ENCODE data around the gene HEBP1. TPM values are rescaled to one million over a fixed set of nuclear protein-coding genes. Genes with fewer than 3 reads are reported as not detected.

HEBP1 gene
- total RNA-seq, 1 experiment from 2014 or later: 6.2 TPM

DNA sequence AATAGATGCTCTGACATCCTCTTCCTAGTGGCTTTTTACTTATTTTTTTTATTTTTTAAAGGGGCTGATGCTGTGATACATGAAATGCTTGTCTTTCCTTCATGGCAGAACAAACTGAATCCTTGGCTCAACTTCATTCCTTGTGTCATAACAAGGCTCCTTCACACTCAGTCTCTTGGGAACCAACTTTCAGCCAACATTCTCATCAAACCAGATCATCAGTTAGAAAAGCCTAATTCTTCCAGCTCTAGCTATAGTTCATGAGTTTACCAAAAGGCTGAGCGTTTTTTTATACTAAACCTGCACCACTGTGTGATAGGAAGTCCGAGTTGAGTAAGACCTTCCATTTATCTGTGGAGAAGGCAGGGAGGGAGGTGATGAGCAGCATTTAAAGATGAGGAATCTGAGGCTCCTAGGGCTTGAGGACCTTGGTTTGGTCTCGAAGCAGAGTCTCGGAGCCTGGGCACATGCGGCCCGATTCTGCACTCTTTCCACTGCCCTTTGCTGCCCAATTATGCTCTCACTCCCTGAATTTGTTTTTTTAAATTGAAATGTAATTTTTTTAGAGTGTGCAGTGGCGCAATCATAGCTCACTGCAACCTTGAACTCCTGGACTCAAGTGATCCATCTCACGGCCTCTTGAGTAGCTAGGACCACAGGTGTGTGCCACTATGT is 56.3 kb downstream of the HEBP1 start:
- ATAC-seq: no peak
- H3K79me2 ChIP-seq (ENCODE audit: low read length): no peaks in the 10 kb centered on the region
- no peak overlapping the region for H2AFZ ChIP-seq (ENCODE audit: low read length)
- CTCF ChIA-PET: no interaction called here
- H3F3A ChIP-seq (ENCODE audit: low read length, unreplicated experiment): no peaks in the 10 kb centered on the region
- no peaks in the 10 kb centered on the region for H3K9me3 ChIP-seq (ENCODE audit: low read length)
- H3K27ac ChIP-seq (ENCODE audit: low read length): no peak overlapping the region
- H3K4me3 ChIP-seq (ENCODE audit: low read length): no peak overlapping the region
- no peak for DNase-seq
- POLR2A ChIA-PET (ENCODE audit: unreplicated experiment): no interaction called here
- no peak overlapping the region for H3K4me2 ChIP-seq (ENCODE audit: low read length)
- no peaks in the 10 kb centered on the region for H3K36me3 ChIP-seq (ENCODE audit: low read depth, low read length)
- no peaks in the 10 kb centered on the region for H3K27me3 ChIP-seq (ENCODE audit: low read length)
- no TSS peak for BruUV-seq (replicated peaks)
- peaks cover 10% of the 10 kb centered on the region for H3K4me1 ChIP-seq (ENCODE audit: insufficient read depth, low read length)
- no peaks in the 10 kb centered on the region for H3K9me2 ChIP-seq (replicated peaks; ENCODE audit: low read length)
- no peak overlapping the region for H3K9ac ChIP-seq (ENCODE audit: low read length)
- H4K20me1 ChIP-seq (ENCODE audit: low read length): no peaks in the 10 kb centered on the region
- intact Hi-C loops (cut with micrococcal nuclease): no loop called here
- TF ChIP-seq, protein P1, sequence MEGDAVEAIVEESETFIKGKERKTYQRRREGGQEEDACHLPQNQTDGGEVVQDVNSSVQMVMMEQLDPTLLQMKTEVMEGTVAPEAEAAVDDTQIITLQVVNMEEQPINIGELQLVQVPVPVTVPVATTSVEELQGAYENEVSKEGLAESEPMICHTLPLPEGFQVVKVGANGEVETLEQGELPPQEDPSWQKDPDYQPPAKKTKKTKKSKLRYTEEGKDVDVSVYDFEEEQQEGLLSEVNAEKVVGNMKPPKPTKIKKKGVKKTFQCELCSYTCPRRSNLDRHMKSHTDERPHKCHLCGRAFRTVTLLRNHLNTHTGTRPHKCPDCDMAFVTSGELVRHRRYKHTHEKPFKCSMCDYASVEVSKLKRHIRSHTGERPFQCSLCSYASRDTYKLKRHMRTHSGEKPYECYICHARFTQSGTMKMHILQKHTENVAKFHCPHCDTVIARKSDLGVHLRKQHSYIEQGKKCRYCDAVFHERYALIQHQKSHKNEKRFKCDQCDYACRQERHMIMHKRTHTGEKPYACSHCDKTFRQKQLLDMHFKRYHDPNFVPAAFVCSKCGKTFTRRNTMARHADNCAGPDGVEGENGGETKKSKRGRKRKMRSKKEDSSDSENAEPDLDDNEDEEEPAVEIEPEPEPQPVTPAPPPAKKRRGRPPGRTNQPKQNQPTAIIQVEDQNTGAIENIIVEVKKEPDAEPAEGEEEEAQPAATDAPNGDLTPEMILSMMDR (conservative IDR thresholded peaks at IDR 0.05; ENCODE audit: low read depth, low read length): no peak
- no peak for TF ChIP-seq EZH2phosphoT487 (IDR thresholded peaks at IDR 0.05; ENCODE audit: borderline replicate concordance, low read length)
- no peak for TF ChIP-seq EZH2 (IDR thresholded peaks at IDR 0.05; ENCODE audit: low read length, unreplicated experiment)

- no peaks in the 10 kb centered on the region for H3K27me3 ChIP-seq (ENCODE audit: low read length)
- H3F3A ChIP-seq (ENCODE audit: low read length, unreplicated experiment): no peaks in the 10 kb centered on the region
- POLR2A ChIA-PET (ENCODE audit: unreplicated experiment): no interaction called here
- BruUV-seq (replicated peaks): no TSS peak
- H3K9ac ChIP-seq (ENCODE audit: low read length): no peak overlapping the region
- no peak overlapping the region for H3K4me3 ChIP-seq (ENCODE audit: low read length)
- H3K9me3 ChIP-seq (ENCODE audit: low read length): no peaks in the 10 kb centered on the region
- DNase-seq: no peak
- no peak for ATAC-seq
- H3K4me1 ChIP-seq (ENCODE audit: insufficient read depth, low read length): peaks cover 3% of the 10 kb centered on the region
- no peak overlapping the region for H3K27ac ChIP-seq (ENCODE audit: low read length)
- no peaks in the 10 kb centered on the region for H3K79me2 ChIP-seq (ENCODE audit: low read length)
- H2AFZ ChIP-seq (ENCODE audit: low read length): no peak overlapping the region
- no peaks in the 10 kb centered on the region for H3K9me2 ChIP-seq (replicated peaks; ENCODE audit: low read length)
- no peaks in the 10 kb centered on the region for H4K20me1 ChIP-seq (ENCODE audit: low read length)
- no peak for TF ChIP-seq EZH2 (IDR thresholded peaks at IDR 0.05; ENCODE audit: low read length, unreplicated experiment)
- TF ChIP-seq, protein P1 (conservative IDR thresholded peaks at IDR 0.05; ENCODE audit: low read depth, low read length): no peak
- TF ChIP-seq EZH2phosphoT487 (IDR thresholded peaks at IDR 0.05; ENCODE audit: borderline replicate concordance, low read length): no peak
- intact Hi-C loops (cut with micrococcal nuclease): no loop called here
- no peaks in the 10 kb centered on the region for H3K36me3 ChIP-seq (ENCODE audit: low read depth, low read length)
- CTCF ChIA-PET: no interaction called here
- H3K4me2 ChIP-seq (ENCODE audit: low read length): no peak overlapping the region
These were observed 58.4 kb downstream of the HEBP1 start for GRCh38 chr12:12941450-12942350.

GRCh38 chr12:12939888-12940287 is 60.2 kb downstream of the HEBP1 start:
- Histone ChIP-seq H3K9me3 (ENCODE audit: low read length) (no peaks in the 10 kb centered on the region), H3K36me3 (ENCODE audit: low read depth, low read length) (no peaks in the 10 kb centered on the region), H3K4me2 (ENCODE audit: low read length) (no peak overlapping the region), H3K4me3 (ENCODE audit: low read length) (no peak overlapping the region), H3K27ac (ENCODE audit: low read length) (no peak overlapping the region), H3K79me2 (ENCODE audit: low read length) (no peaks in the 10 kb centered on the region), H3K27me3 (ENCODE audit: low read length) (no peaks in the 10 kb centered on the region), H4K20me1 (ENCODE audit: low read length) (no peaks in the 10 kb centered on the region), H3K9ac (ENCODE audit: low read length) (no peak overlapping the region), H3F3A (ENCODE audit: low read length, unreplicated experiment) (no peaks in the 10 kb centered on the region), H3K4me1 (ENCODE audit: insufficient read depth, low read length) (no peaks in the 10 kb centered on the region), H3K9me2 (replicated peaks; ENCODE audit: low read length) (no peaks in the 10 kb centered on the region), H2AFZ (ENCODE audit: low read length) (no peak overlapping the region)
- no peak for ATAC-seq
- DNase-seq: no peak
- BruUV-seq (replicated peaks): no TSS peak
- intact Hi-C loops (cut with micrococcal nuclease): no loop called here
- CTCF ChIA-PET: no interaction called here
- TF ChIP-seq EZH2phosphoT487 (IDR thresholded peaks at IDR 0.05; ENCODE audit: borderline replicate concordance, low read length) (no peak), EZH2 (IDR thresholded peaks at IDR 0.05; ENCODE audit: low read length, unreplicated experiment) (no peak)
- TF ChIP-seq, protein P1 (conservative IDR thresholded peaks at IDR 0.05; ENCODE audit: low read depth, low read length): no peak
- POLR2A ChIA-PET (ENCODE audit: unreplicated experiment): no interaction called here

Measured in PC-3 (cell line).